ENCODE measurements around the gene ADAT2.

GRCh38 chr6:143385636-143386035 lies 64.9 kb downstream of the ADAT2 start:
- TF ChIP-seq GATA2 (IDR thresholded peaks at IDR 0.05; ENCODE audit: low read depth, low read length), result no peak
- no peak for TF ChIP-seq GATA3 (IDR thresholded peaks at IDR 0.05; ENCODE audit: low read depth, low read length)
